ENCODE results near the gene ZBTB5. TPM values are rescaled to one million over a fixed set of nuclear protein-coding genes. Genes with fewer than 3 reads are reported as not detected.

Gene ZBTB5
- total and polyA plus RNA-seq, 9 of the 15 experiments (the other 6 are each of a cell fraction or from before 2014, with no cell fraction given), result 2.3 to 43.2 (median 15.5) TPM

- in situ Hi-C loops (cut with MboI), result loop anchor here (25.0 kb wide), 1 partner anchor 870 kb away; no protein-coding TSS in a partner anchor
These were observed 26.7 kb upstream of the ZBTB5 start for GRCh38 chr9:37491939-37492338.

More at GRCh38 chr9:37491939-37492338, 26.7 kb upstream of the ZBTB5 start:
- Histone ChIP-seq H3K4me1 (replicated peaks in 1 of 2; ENCODE audit: control insufficient read depth in 2 of 2, insufficient read depth in 2 of 2, low read length in 2 of 2) (peaks cover 10% of the 10 kb centered on the region in 2 experiments; a peak in 3 of 5 replicates), H3K9me3 (replicated peaks; ENCODE audit: control insufficient read depth, insufficient read depth, low read depth, low read length) (no peaks in the 10 kb centered on the region), H3K4me2 (ENCODE audit: insufficient read depth, low read length) (no peak overlapping the region), H3K9me1 (ENCODE audit: control insufficient read depth, insufficient read depth, low read length) (no peaks in the 10 kb centered on the region), H3K79me2 (ENCODE audit: control insufficient read depth, insufficient read depth, low read length) (peaks cover 21% of the 10 kb centered on the region), H4K20me1 (replicated peaks; ENCODE audit: control insufficient read depth, insufficient read depth, low read length) (no peaks in the 10 kb centered on the region; the same call in 1 of the 2 replicates), H3K36me3 (ENCODE audit: control insufficient read depth, insufficient read depth, low read length) (peaks cover 97% of the 10 kb centered on the region), H3K9ac (ENCODE audit: insufficient read depth in 1 of 2, low read depth in 2 of 2, low read length in 2 of 2) (no peak overlapping the region), H3K4me3 (no peak overlapping the region), H2AFZ (ENCODE audit: low read depth, low read length) (no peak overlapping the region), H3K27ac (ENCODE audit: extremely low read depth, low read depth, low read length) (no peak overlapping the region), H3K27me3 (ENCODE audit: control insufficient read depth in 2 of 2, insufficient read depth in 2 of 2, low read length in 2 of 2) (no peaks in the 10 kb centered on the region)
- FAIRE-seq, result no peak
- POLR2A ChIA-PET, result no interaction called here
- intact Hi-C loops (cut with micrococcal nuclease), result no loop called here
- ATAC-seq, result no peak
- no TSS peak for BruUV-seq (replicated peaks)
- 93% methylated on average over 1 of the region's 1 CpG for WGBS (ENCODE audit: insufficient coverage, low coverage, missing lambda C conversion rate)
- TF ChIP-seq, protein P1, sequence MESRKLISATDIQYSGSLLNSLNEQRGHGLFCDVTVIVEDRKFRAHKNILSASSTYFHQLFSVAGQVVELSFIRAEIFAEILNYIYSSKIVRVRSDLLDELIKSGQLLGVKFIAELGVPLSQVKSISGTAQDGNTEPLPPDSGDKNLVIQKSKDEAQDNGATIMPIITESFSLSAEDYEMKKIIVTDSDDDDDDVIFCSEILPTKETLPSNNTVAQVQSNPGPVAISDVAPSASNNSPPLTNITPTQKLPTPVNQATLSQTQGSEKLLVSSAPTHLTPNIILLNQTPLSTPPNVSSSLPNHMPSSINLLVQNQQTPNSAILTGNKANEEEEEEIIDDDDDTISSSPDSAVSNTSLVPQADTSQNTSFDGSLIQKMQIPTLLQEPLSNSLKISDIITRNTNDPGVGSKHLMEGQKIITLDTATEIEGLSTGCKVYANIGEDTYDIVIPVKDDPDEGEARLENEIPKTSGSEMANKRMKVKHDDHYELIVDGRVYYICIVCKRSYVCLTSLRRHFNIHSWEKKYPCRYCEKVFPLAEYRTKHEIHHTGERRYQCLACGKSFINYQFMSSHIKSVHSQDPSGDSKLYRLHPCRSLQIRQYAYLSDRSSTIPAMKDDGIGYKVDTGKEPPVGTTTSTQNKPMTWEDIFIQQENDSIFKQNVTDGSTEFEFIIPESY (CRISPR knock-in tag; IDR thresholded peaks at IDR 0.05), result no peak
- no peak for TF ChIP-seq HNRNPLL (IDR thresholded peaks at IDR 0.05; ENCODE audit: low read depth, low read length, poor library complexity, severe bottlenecking)
- TF ChIP-seq TARDBP (IDR thresholded peaks at IDR 0.05), result no peak
- no peak for TF ChIP-seq BDP1 (IDR thresholded peaks at IDR 0.05; ENCODE audit: insufficient read depth, insufficient read length)
- DNase-seq (ENCODE audit: extremely low read depth in 1 of 4, low spot score in 3 of 4), result peak in 1 of 4 experiments; percentile 6
- CTCF ChIA-PET (ENCODE audit: low intra/inter-chr PET ratio), result no interaction called here

Data from K562 (cell line).